DOHH2 (cell line): ENCODE measurements around the gene SLC25A25.

Experiments
- EZH2phosphoT487 ChIP-seq: fragments of 200-600 bp; sonication (generic); IDR thresholded peaks from 2 replicates; pipeline ENCODE4 v1.6.1; 2017; ENCODE audit warnings: borderline replicate concordance, mild to moderate bottlenecking, antibody characterized with exemption, low read length, moderate library complexity, mixed read lengths
- TF ChIP-seq, protein P1 (sequence below): fragments of 200-600 bp; sonication (generic); IDR thresholded peaks from one replicate; pipeline ENCODE4 v1.5.1; 2014; ENCODE audit warnings: antibody characterized with exemption, mild to moderate bottlenecking, low read depth, low read length; ENCODE audit not compliant: poor library complexity, severe bottlenecking

DNA sequence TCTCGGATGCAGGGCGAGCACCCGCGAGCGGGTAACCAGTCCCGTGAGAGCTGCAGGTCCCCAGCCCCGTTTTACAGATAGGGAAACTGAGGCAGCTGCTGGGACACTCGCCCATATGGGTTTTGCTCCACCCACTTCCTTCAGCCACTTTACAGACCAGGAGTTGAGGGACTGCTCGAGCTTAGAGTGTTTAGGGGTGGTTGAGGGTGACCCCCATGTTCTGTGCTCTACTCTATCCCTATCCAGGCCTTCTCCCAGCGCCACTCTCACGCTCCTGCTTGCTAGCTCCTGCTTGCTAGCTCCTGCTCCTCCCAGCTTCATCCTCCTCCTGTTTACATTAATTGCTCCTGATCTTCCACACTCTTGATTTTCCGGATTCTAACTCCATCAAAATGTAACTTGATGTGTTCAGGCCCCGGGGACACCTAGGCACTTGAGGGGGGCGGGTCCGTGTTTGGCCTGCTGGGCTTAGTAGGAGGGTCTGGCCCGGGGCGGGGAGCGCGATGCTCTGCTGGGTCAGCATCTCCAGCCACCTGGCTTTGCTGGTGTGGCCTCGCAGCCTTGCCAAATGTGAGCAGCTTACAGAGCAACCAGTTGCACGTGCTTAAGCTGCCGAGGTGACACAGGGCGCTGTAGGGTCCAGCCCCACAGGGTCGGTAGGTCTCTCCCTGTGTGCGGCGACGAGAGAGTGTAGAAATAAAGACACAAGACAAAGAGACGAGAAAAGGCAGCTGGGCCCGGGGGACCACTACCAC, 61.0 kb downstream of the SLC25A25 start:
- TF ChIP-seq, protein P1, sequence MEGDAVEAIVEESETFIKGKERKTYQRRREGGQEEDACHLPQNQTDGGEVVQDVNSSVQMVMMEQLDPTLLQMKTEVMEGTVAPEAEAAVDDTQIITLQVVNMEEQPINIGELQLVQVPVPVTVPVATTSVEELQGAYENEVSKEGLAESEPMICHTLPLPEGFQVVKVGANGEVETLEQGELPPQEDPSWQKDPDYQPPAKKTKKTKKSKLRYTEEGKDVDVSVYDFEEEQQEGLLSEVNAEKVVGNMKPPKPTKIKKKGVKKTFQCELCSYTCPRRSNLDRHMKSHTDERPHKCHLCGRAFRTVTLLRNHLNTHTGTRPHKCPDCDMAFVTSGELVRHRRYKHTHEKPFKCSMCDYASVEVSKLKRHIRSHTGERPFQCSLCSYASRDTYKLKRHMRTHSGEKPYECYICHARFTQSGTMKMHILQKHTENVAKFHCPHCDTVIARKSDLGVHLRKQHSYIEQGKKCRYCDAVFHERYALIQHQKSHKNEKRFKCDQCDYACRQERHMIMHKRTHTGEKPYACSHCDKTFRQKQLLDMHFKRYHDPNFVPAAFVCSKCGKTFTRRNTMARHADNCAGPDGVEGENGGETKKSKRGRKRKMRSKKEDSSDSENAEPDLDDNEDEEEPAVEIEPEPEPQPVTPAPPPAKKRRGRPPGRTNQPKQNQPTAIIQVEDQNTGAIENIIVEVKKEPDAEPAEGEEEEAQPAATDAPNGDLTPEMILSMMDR: no peak
- TF ChIP-seq EZH2phosphoT487: no peak
